IPS-NIHi11 (cell line): Measurements from ENCODE around the gene ASS1.
"Not testable (repeated sequence)": the region's sequence is repeated elsewhere in the genome, so short reads cannot be mapped to it uniquely, and the experiment has no call there.

Source experiments
- DNase-seq: peaks from one replicate; pipeline ENCODE4 v3.0.0; 2012; ENCODE audit warnings: mixed read lengths, low spot score

Gene ASS1

DNA sequence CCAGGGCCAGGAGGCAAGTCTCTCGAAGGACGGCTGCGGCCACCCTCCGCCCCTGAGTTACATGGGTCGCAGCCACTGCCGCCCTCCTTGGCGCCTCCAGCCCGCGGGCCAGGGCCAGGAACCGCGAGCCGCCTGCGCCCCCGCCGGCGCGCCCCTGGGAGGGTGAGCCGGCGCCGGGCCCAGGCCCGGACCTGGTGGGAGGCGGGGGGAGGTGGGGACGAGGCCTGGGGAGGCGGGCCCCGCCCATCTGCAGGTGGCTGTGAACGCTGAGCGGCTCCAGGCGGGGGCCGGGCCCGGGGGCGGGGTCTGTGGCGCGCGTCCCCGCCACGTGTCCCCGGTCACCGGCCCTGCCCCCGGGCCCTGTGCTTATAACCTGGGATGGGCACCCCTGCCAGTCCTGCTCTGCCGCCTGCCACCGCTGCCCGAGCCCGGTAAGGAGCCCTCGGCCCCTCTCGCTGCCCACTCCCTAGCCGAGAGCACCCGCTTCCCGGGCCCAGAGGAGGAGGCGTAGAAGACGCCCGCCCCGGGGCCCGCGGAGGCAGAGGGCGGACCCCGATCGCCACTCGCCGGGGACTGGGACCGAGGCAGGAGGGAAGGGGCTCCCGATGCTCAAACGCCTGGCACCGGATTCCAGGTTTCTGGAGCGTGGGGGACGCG is at the start of gene ASS1:
Gene ASS1 (plus strand): TSS at position 397 of the 657 bp plus-strand sequence. CDS start 7,268 bp downstream, outside the sequence.
- DNase-seq, result peak; percentile 89

DNA sequence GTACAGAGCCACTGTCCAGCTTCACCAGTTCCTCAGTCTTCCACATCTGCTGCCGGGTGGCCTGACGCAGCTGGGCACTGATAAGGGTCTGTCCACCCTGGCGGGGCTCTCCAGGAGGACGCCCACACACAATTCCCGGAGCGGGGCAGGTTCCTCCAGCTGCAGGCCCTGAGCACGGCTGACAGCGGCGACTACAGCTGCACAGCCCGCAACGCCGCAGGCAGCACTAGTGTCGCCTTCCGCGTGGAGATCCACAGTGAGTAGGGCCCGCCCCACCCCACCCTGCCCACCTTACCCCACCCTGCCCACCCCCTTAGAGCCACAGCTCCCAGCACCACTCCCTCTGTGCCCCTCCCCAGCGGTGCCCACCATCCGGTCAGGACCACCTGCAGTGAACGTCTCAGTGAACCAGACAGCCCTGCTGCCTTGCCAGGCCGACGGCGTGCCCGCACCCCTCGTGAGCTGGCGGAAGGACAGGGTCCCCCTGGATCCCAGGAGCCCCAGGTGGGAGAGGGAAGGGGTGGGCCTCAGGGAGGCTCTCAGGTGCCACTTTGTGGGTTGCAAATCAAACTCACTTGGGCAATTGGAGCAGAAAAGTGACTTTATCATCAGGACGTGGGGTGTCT is 48.8 kb upstream of the ASS1 start:
- no peak for DNase-seq

DNA sequence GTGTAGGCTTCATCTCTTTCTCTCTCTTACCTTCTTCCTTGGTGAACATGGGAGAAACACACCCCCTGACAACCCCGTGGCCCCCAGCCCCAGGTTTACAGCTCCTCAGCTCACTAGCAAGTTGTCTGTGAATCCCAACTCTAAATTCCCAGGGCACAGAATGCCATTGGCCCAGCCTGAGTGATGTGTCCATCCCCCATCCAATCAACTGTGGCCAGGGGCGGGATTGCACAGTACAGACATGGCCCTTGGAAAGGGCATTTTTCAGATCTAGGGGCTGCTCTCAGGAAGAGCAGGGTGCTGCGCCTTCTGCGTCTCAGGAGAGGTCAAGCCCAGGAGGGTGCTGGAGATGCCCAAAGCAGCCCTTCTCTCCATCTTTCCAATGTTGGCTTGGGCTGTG is 48.2 kb upstream of the ASS1 start:
- DNase-seq, result no peak

DNA sequence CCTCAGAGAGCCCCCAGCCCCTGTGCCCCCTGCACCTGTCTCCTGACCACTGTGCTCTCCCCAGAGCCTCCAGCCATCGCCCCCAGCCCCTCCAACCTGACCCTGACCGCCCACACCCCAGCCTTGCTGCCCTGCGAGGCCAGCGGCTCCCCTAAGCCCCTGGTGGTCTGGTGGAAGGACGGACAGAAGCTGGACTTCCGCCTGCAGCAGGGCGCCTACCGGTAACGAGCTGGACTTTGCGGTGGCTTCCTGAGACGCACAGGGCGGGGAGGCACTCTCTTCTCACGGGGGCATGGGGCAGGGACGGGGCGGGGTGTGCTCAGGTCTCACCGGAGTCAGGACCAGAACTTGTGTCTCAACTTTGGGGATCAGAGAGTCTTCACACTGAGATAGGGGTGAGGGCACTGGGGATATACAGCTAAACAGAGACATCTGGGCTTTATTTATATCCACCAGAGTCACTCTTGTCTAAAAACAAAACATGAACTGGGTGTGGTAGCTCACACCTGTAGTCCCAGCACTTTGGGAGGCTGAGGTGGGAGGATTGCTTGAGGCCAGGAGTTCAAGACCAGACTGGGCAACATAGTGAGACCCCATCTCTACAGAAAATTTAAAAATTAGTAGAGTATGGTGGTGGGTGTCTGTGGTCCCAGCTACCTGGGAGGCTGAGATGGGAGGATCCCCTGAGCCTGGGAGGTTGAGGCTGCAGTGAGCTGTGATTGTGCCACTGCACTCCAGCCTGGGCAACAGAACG is 46.1 kb upstream of the ASS1 start:
- DNase-seq, result no peak

DNA sequence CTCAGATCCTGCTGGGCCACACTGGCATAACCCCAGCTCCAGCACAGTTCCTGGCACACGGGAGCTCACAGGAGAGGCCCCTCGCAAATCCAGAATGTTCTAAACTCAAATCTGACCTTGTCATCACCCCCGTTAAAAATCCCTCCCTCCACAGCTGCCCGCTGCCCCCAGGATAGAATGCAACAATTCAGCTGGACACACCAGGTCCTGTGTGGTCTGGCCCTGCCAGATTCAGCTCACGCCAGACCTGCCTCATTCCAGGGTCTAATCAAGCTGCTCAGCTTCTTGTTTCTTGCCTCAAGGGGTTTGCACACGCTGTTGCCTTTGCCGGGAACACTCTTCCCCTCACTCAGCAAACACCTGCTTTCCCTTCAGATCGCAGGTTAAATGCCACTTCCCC is 45.0 kb upstream of the ASS1 start:
- no peak for DNase-seq

DNA sequence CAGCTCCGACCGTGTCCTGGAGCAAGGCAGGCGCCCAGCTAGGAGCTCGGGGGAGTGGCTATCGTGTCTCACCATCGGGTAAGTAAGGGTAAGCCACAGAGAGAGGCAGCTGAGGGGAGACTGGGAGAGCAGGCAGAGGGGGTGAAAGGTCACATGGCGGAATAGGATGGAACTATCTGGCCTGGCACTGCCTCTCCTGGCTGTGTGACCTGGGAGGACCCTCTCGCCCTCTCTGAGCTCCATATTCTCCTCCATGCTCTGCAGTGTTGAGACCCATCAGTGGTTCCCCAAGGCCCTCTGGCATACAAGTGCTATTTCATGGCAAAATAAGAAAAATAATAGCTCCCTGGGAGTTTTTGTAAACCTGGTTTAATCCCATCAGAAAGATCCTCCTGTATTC is 43.9 kb upstream of the ASS1 start:
- no peak for DNase-seq

DNA sequence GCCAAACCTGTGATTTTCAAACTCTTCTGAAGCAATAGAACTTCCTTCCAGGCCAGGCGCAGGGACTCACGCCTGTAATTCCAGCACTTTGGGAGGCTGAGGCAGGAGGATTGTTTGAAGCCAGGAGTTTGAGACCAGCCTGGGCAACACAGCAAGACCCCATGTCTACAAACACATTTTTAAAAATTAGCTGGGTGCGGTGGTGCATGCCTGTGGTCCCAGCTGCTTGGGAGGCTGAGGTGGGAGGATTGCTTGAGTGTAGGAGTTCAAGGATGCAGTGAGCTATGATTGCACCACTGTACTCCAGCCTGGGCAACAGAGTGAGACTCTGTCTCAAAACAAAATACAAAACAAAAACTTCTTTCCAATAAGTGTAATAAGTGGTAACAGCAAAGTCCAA is 43.0 kb upstream of the ASS1 start:
- DNase-seq, result not testable (repeated sequence)

DNA sequence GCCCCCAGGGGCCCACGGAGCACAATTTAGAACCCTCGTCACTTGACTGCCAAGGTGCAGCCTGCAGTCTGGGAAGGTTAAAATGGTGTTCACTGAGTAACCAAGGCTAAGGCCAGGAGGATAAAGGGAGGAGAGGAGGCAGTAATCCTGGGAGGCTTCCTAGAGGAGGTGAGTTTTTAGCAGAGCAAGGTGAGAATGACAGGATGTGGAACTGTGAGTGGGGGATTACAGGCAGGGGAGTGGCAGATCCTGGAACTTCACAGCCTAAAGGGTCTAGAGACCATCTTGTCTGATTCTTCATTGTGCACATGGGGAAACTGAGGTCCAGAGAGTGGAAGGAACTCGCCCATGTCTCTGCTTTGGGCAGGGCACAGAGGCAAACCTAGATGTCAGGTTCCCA is 42.5 kb upstream of the ASS1 start:
- no peak for DNase-seq

DNA sequence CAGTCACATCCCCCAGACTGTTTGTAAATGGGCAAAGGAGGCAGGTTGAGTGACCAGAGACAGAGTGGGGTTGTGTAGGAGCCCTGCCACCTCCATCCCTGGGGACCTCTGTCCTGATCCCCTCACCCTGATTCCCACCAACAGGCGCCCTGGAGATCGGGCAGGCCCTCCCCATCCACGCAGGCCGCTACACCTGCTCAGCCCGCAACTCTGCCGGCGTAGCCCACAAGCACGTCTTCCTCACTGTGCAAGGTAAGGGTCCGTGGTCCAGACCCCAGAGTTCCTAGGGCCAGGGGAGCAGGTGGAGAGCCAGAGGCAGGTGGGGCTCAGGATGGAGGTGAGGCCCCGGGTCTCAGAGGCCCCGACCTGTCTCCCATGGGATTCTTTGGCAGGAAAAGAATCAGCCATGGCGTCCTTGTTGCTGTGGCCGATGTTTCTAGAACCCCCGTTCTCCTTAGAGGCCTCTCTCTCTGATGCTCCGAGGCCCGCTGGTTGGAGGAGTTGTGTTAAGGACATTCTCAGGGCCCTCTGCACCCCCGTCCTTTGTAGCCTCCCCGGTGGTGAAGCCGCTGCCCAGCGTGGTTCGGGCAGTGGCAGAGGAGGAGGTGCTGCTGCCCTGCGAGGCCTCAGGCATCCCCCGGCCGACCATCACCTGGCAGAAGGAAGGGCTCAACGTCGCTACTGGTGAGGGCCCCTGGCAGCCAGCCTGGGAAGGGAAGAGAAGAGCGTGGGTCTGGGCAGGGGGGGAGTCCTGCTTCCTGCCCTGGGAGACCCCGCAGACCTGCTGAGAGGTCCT is 41.9 kb upstream of the ASS1 start:
- DNase-seq, result no peak

DNA sequence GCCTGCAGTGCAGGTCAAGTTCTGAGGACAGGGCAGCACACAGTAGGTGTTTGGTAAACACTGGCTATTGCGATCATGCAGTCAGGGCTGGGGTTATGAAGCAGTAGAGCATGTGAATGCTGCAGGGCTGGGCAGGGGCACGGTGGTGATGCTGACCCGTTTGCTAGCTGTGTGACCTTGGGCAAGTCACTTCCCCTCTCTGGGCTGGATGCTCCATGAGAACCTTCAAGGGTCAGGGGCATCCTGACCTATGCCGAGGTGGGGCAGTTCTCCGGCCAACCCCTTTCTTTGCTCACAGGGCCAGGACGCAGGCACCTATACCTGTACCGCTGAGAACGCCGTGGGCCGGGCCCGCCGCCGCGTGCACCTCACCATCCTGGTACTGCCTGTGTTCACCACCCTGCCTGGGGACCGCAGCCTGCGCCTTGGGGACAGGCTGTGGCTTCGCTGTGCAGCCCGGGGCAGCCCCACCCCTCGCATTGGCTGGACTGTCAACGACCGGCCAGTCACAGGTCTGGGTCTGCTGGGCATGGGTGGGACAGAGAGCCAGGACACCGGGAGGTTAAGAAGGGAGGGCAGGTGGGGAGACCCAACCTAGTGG is 39.0 kb upstream of the ASS1 start:
- no peak for DNase-seq

DNA sequence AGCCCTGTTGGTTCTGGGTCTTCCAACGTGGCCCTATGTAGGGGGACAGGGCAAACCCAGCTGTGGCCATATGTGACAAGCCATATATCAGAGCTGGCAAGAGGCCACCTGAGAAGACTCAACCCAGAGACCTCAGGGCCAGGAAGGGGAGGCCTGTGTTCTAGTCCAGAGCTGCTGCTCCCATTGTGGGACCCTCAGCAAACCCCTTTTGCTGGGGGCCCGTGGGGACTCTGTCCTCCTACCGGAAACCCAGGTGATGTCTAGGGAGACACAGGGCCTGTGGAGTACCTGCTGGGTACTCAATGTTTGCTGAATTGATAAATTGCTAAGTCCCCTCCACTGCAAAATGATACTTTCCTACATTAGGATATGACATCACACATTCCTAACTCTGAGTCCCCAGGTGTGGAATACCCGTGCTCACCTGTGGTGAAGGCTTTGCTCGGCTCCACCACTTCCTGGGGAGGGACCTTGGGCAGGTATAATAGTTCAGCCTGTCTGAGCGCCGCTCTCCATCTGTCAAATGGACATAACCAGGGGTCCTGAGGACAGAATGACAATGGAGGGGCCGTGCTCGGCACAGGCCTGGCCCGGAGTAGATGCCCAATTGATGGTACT is 38.4 kb upstream of the ASS1 start:
- no peak for DNase-seq

DNA sequence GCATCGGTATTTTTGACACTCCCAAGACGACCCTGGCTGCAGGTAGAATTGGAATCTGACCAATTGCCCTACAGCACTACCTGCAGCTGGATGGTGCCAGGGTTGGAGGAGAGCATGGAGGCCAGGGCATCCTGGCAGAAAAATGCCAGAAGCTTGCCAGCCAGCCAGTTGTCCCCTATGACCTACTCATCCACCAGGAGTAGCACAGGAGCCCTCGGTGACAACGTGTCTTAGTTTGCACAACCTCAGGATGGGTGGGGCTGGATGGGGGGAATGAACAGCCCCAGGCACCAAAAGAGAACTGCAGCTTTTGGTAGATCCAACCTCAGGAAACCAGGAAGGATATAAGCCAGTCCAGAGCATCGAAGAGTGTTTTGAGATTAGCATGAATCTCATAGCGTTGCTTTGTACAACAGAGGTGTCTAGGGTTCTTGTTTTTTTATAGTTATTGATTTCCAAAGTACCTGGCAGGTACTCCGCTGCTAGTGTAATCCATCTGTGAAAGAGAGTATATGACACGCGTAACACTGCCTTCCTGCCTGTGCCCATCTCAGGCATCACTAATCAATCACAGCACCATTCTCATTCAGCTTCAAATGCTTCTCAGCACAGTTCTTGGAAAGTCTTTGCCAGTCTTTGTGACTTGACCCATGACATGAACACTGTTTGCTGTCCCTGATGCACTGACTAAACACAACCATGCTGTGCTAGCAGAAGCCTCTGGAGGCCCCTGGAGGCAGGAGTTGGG is 36.7 kb upstream of the ASS1 start:
- no peak for DNase-seq

DNA sequence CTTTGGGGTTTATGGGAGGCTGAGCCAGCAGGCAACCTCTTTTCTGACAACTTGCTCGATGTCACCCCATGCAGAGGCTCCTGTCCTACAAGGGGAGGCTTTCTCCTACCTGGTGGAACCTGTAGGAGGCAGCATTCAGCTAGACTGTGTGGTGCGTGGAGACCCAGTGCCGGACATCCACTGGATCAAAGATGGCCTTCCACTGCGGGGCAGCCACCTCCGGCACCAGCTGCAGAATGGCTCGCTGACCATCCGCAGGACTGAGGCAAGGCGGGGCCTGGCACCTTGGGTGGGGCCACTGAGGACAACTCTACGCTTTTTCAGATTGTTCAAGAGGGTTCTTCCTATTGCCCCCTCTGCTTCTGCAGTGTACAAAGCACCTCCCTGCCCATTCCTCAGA is 36.1 kb upstream of the ASS1 start:
- no peak for DNase-seq

DNA sequence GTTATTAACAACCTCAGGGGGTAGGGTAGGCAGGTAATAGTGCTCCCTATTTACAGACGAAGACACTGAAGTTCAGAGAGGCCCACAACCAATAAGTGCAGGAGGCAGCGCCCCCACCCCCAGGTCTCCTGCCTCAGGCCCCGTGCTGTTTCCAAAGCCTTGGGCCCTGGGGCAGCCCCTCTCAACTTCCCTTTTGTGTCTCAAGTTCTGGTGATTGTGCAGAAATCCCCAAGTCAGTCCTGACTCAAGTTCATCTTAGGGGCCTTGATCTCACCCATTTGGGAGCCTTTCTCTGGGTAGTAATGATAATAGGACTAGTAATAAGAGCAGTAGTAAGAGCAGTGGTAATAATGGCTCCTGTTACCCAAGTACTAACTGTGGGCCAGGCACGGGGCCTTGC is 35.5 kb upstream of the ASS1 start:
- no peak for DNase-seq

DNA sequence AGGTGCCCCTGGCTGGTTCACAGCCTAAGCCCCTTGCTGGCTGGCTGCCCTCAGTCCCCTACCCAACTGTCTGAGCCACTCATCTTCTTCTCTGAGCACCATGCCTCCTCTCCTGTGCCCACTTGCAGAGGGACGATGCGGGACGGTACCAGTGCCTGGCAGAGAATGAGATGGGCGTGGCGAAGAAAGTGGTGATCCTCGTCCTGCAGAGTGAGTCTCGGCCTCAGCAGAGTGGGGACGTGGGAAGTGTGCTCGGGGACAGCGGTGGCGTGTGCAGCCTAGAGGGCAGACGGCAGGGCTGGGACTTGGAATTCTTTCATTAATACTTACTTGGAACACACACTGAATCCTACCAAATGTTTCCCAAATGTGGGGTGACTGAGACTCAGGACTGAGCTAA is 34.3 kb upstream of the ASS1 start:
- no peak for DNase-seq

DNA sequence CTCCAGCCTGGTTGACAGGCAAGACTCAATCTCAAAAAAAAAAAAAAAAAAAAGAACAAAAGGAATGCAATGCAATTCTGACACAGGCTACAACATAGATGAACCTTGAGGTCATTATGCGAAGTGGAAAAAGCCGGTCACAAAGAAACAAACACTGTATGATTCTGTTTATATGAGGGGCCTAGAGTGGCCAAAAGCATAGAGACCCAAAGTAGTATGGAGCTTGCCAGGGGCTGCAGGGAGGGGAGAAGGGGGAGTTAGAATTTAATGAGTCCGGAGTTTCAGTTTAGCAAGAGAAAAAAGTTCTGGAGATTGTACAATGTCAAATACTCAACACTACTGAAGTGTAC is 33.2 kb upstream of the ASS1 start:
- DNase-seq, result no peak

DNA sequence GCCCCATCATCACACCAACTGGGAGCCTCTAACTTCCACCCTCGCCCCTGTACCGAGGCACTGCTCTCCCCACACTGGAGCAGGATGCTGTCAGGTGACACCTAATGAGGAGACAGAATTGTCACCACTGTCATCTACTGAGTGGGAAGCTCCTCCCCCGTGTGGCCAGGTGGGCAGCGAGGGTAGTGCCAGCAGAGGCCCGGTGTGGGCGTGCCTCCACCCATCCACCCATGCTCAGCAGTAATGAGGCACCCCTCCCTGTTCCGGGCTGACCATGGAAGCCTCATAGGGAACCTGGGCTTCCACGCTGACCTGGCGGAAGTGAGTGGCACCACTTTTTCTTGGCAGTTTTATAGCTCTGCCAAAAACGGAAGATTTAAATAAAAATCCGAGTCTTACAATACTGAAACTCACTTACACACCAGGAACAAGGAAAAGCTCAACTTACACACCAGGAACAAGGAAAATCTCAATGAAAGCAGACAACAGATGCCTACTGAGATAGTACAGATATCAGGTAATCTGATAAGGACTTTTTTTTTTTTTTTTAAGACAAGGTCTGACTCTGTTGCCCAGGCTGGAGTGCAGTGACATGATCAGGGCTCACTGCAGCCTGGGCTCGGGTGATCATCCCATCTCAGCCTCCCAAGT is 30.6 kb upstream of the ASS1 start:
- DNase-seq, result no peak

DNA sequence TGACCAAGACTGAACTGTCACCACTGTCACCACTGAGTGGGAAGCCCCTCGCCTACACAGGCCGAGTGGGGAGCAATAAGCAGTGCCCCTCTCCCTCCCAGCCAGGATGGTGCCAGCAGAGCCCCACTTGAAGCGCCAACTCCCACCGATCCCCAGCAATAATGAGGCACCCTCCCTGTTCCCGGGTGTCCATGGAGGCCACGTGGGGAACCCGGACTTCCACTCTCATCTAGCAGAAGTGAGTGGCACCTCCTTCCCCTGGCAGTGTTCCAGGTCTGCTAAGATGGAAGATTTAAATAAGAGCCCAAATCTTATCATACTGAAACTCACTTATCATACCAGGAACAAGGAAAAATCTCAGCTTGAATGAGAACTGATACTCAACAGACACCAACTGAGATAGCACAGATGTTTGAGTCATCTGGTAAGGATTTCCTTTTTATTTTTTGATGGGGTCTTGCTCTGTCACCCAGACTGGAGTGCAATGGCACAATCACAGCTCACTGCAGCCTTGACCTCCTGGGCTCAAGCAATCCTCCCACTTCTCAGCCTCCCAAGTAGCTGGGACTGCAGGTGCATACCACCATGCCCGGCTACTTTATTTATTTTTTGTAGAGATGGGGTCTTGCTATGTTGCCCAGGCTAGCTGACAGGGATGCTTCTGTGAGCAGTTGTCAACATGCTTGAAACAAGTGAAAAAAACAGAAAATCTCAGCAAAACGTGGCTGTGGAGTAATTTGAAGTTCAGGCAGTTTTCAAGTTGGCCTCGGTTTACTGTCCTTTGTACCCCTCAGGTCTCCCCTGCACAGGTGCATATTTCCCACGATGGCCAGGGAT is 29.6 kb upstream of the ASS1 start:
- no peak for DNase-seq

DNA sequence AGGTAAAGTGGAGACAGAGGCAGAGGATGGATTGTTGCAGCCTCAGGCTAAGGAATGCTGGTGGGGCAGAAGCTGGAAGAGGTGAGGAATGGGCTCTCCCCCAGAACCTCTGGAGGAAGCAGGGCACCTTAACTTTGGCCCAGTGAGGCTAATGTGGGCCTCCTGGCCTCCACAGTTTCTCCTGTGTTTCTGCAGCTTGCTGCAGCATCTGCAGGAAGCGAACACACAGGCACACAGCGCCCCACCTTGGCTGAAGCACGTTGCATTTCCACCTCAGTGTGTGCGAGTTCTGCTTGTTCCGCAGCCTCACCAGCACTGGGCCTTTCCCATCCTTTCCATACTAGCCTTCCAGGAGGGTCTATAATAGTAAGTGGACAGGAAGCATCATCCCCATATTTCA is 27.2 kb upstream of the ASS1 start:
- DNase-seq, result no peak

DNA sequence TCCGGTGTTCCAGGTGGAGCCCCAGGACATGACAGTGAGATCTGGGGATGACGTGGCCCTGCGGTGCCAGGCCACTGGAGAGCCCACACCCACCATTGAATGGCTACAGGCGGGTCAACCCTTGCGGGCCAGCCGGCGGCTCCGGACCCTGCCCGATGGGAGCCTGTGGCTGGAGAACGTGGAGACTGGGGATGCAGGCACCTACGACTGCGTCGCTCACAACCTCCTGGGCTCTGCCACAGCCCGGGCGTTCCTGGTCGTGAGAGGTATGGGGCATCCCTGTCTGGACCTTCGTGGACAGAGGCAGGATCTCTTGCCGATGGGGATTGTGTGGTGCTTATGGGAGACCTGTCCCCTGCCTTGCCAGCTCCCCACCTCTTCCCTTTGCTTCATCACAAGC is 26.0 kb upstream of the ASS1 start:
- DNase-seq, result no peak
